Brain microvascular endothelial cell (primary cell): Measurements from ENCODE around the gene MTPN.
A peak's percentile ranks its signal among the peaks of the same experiment; 100 is the strongest.

Experiments
- DNase-seq: peaks from one replicate; pipeline ENCODE4 v3.0.0-alpha.2; 2020
- H3K27ac ChIP-seq: fragments of 250-450 bp; sonication (Bioruptor Pico); 2 replicates; pipeline ENCODE4 v1.5.1; 2020; ENCODE audit warnings: mild to moderate bottlenecking, moderate library complexity
- H3K27me3 ChIP-seq: fragments of 250-450 bp; sonication (Bioruptor Pico); replicated peaks from 2 replicates; pipeline ENCODE4 v1.5.1; 2020; ENCODE audit warnings: mild to moderate bottlenecking
- H3K36me3 ChIP-seq: fragments of 250-450 bp; sonication (Bioruptor Pico); replicated peaks from 2 replicates; pipeline ENCODE4 v1.5.1; 2020; ENCODE audit warnings: mild to moderate bottlenecking
- H3K4me3 ChIP-seq: 2 replicates; pipeline ENCODE4 v1.5.1; 2011; ENCODE audit warnings: low read depth, mild to moderate bottlenecking, control low read depth, low read length, moderate library complexity
- CTCF ChIP-seq: IDR thresholded peaks from 2 replicates; pipeline ENCODE4 v1.5.1; 2011; ENCODE audit warnings: low read depth, mild to moderate bottlenecking, moderate library complexity, low read length, control low read depth, inconsistent platforms; ENCODE audit errors: missing control alignments
- in situ Hi-C: cut with HindIII; loops from 2 replicates; pipeline ENCODE4 v1.10.0; 2017; ENCODE audit warnings: low sequenced_read_pairs, low pct_ligation_motif_present

Gene MTPN

GRCh38 chr7:135879233-135879632 is 97.9 kb downstream of the MTPN start:
- no peaks in the 10 kb centered on the region for H3K36me3 ChIP-seq
- H3K27me3 ChIP-seq = no peaks in the 10 kb centered on the region
- peak; percentile 72 for DNase-seq
- H3K4me3 ChIP-seq = no peak overlapping the region
- H3K27ac ChIP-seq = peak overlapping the region; percentile 28
- in situ Hi-C loops = no loop called here
- no peak for TF ChIP-seq CTCF

GRCh38 chr7:135878284-135878683 is 98.9 kb downstream of the MTPN start:
- no peak overlapping the region for H3K4me3 ChIP-seq
- no peak overlapping the region for H3K27ac ChIP-seq
- in situ Hi-C loops = no loop called here
- TF ChIP-seq CTCF = no peak
- DNase-seq = no peak
- no peaks in the 10 kb centered on the region for H3K36me3 ChIP-seq
- no peaks in the 10 kb centered on the region for H3K27me3 ChIP-seq

GRCh38 chr7:135877805-135878204 is 99.4 kb downstream of the MTPN start:
- DNase-seq = peak; percentile 46
- Histone ChIP-seq H3K4me3 (no peak overlapping the region), H3K36me3 (no peaks in the 10 kb centered on the region), H3K27ac (no peak overlapping the region), H3K27me3 (no peaks in the 10 kb centered on the region)
- no peak for TF ChIP-seq CTCF
- in situ Hi-C loops = no loop called here
